ENCODE data around the gene BSDC1. TPM values are rescaled to one million over a fixed set of nuclear protein-coding genes. Genes with fewer than 3 reads are reported as not detected.
A peak's percentile ranks its signal among the peaks of the same experiment; 100 is the strongest.
"Not testable (repeated sequence)": the region's sequence is repeated elsewhere in the genome, so short reads cannot be mapped to it uniquely, and the experiment has no call there.

The BSDC1 gene, protein sequence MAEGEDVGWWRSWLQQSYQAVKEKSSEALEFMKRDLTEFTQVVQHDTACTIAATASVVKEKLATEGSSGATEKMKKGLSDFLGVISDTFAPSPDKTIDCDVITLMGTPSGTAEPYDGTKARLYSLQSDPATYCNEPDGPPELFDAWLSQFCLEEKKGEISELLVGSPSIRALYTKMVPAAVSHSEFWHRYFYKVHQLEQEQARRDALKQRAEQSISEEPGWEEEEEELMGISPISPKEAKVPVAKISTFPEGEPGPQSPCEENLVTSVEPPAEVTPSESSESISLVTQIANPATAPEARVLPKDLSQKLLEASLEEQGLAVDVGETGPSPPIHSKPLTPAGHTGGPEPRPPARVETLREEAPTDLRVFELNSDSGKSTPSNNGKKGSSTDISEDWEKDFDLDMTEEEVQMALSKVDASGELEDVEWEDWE
- total RNA-seq (2014; rRNA removed; shearing (Covaris generic)) = 47.0 and 47.5 TPM in 2 replicates

GRCh38 chr1:32394141-32394889 lies at the start of gene BSDC1:
BSDC1 (minus strand) TSS chr1:32394441; CDS start chr1:32394414, 27 bp downstream.
- DNase-seq (ENCODE audit: low spot score) = peak; percentile 99

GRCh38 chr1:32441467-32441866 lies 47.2 kb upstream of the BSDC1 start:
- not testable (repeated sequence) for DNase-seq (ENCODE audit: low spot score)

DNA sequence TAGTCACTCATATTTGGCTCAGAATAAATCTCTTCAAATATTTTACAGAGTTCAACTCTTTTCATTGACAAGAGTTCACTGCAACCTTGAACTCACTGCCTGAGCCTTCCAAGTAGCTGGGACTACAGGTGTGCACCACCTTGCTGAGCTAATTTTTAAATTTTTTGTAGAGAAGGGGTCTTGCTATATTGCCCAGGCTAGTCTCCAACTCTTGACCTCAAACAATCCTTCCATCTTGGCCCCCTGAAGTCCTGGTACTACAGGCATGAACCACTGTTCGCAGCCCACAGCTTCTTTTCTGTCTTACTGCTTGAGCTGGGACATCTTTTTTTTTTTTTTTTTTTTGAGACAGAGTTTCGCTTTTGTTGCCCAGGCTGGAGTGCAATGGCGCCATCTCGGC lies 44.5 kb upstream of the BSDC1 start:
- DNase-seq (ENCODE audit: low spot score) = not testable (repeated sequence)

GRCh38 chr1:32438136-32438535 lies 43.9 kb upstream of the BSDC1 start:
- DNase-seq (ENCODE audit: low spot score) = no peak

DNA sequence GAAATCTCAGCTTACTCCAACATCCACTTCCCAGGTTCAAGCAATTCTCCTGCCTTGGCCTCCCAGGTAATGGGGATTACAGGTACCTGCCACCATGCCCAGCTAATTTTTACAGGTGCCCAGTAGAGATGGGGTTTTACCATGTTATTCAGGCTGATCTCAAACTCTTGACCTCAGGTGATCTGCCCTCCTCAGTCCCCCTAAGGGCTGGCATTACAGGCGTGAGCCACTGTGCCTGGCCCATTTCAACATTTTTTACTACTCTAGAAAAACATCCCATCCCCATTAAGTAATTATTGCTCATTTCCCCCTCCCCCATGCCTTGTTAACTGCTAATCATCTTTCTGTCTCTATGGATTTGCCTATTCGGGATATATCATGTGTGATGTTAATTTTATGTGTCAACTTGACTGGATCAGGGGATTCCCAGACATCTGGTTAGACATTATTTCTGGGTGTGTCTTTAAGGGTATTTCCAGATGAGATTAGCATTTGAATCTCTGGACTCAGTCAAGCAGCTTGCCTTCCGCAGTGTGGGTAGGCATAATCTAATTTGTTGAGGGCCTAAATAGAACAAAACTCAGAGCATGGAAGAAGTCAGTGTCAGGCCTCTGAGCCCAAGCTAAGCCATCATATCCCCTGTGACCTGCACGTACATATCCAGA lies 37.6 kb upstream of the BSDC1 start:
- no peak for DNase-seq (ENCODE audit: low spot score)

GRCh38 chr1:32427264-32427963 lies 33.2 kb upstream of the BSDC1 start:
- no peak for DNase-seq (ENCODE audit: low spot score)

DNA sequence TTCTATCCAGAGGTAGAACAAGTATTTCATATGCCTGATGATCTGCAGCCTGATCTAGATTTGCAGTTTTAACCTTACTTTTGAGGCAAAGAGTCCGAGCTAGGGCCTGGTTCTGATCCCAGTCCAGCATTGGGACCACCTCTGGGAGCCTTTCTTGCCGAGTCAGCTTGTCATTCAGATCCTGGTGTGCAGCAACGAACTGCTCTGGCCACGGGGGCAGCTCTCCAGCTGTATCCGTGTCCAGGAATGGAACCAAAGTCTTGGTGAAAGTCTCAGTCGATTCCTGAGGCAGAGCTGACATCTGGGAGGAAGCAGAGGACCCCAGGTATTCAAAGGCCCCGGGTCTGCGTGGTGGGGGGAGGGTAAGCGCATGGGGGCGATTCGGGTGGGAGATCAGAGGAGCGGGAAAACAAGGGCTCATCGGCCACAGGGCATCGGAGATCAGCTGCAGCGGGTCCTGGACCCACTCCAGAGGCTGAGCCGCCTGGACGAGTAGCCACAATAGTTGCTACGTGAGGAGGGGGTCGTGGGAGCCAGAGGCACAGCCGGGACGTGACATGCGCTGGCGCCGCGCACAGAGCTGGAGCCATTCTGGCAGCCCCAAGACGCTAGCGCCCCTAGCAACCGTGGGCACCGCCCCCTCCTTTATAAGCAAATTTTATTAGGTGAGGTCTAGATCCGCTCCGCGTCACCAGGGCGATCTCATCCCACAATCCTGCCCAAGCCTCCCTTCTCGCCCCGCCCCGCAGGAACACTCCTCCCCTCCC lies 32.4 kb upstream of the BSDC1 start:
- no peak for DNase-seq (ENCODE audit: low spot score)

GRCh38 chr1:32421775-32422174 lies 27.5 kb upstream of the BSDC1 start:
- no peak for DNase-seq (ENCODE audit: low spot score)

DNA sequence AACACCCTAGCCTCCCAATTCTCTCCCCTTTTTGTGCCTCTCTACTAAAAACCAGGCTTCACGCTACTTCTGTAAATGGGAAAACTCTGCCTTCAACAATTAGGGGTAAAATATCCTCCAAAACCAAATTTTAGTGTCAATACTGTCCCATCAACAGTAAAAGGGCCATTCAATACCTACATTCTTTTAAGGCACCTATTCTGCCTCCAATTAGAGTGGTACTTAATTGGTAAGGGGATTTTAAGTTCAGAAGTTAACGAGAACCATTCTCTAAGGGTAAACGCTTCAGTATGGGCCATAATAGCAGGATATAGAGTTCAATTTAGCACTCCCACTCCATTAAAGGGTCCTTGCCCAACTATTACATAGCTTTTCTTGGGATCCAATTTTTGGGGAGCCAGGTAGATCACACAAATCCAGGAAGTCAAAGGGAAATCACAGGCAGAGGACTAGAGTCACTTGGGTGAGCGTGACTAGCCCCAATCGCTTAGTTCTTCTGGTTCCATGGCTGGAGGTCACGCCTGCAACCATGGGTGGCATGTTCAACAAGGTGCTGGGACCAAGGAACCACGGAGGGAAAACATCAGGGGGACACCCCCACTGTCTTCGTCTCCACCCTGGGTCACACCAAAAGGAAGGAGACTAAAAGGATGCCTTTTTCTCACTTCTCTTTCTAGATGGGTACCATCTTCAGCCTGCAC lies 20.1 kb upstream of the BSDC1 start:
- DNase-seq (ENCODE audit: low spot score) = no peak

GRCh38 chr1:32413507-32414185 lies 19.4 kb upstream of the BSDC1 start:
- DNase-seq (ENCODE audit: low spot score) = peak; percentile 56

GRCh38 chr1:32411261-32411660 lies 17.0 kb upstream of the BSDC1 start:
- DNase-seq (ENCODE audit: low spot score) = no peak

DNA sequence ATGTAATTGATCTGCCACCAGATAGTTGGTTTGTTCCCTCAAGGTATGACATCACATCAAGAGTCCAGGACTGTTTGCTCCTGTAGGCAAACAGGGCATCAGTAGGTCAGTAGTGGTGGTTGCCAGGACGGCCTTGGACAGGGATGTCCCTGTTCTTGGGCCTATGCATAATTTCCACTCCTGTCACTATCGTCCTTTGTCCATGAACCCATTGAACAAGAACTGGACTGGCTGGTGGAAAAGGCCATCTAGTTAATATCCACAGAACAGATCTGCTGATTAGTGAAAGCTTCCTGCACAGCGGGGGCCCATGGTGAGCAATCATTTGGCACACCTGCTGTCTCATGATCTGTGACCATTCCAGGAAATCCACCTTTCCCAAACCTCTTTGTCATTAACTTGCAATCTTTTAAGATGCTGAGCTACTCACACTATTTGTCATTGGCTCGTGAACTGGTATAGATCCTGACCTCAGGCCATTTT lies 12.4 kb upstream of the BSDC1 start:
- no peak for DNase-seq (ENCODE audit: low spot score)

DNA sequence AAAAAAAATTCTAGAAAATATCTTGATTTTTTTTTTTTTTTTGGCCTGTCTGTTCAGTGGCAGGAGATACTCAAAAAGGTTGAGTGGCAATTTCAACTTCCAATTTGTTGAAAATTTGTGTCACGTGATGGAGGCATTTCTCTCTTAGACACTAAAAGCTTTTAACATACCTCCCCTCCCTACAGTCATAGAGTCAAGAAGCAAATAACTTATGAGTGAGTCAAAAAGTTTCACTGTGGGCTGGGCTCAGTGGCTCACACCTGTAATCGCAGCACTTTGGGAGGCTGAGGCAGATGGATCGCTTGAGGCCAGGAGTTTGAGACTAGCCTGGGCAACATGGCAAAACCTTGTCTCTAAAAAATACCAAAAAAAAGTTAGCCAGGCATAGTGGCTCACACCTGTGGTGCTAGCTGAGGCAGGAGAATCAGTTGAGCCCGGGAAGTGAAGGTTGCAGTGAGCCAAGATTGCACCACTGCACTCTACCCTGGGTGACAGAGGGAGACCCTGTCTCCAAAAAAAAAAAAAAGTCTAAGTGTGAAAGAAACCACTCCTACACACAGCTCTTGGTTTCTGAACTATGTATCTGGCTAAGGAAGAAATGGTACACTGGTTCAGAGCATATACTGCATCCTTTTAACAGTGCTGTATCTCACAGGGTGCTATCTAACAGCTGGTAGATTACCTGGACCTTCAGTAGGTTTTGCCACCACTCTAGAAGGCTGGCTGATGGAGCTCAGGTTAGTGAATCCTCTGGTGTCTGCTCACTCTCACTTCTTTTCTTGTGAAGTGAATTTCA lies 11.6 kb upstream of the BSDC1 start:
- DNase-seq (ENCODE audit: low spot score) = no peak

- DNase-seq (ENCODE audit: low spot score) = no peak
Observed at GRCh38 chr1:32404946-32405345, 10.7 kb upstream of the BSDC1 start.

GRCh38 chr1:32400876-32401631 lies 6.8 kb upstream of the BSDC1 start:
- peak; percentile 72 for DNase-seq (ENCODE audit: low spot score)

DNA sequence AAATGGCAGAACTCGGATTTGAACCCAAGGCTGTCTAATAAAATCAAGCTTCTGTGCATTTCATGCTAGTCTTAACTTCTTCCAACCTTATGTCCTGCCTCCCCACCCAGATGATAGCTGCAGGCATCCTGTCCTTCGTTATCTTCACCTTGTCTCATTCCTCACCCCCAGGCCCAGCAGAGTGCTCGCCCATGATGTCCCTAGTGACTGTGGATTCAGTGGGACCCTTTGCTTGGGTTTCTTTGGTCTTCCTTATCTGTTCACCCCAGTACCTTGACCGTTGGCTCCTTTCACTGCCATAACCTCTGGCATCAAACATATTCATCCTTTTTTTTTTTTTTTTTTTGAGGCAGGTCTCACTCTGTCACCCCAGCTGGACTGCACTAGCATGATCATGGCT lies 5.6 kb upstream of the BSDC1 start:
- DNase-seq (ENCODE audit: low spot score) = no peak

- DNase-seq (ENCODE audit: low spot score) = no peak
Observed at GRCh38 chr1:32398401-32398800, 4.2 kb upstream of the BSDC1 start.

DNA sequence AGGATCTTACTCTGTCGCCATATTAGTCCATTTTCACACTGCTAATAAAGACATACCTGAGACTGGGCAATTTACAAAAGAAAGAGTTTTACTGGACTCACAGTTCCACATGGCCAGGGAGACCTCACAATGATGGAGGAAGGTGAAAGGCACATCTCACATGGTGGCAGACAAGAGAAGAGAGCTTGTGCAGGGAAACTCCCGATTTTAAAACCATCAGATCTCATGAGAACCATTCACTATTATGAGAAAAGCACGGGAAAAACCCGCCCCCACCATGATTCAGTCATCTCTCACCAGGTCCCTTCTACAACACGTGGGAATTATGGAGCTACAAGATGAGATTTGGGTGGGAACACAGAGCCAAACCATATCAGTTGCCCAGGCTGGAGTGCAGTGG lies 2.3 kb upstream of the BSDC1 start:
- not testable (repeated sequence) for DNase-seq (ENCODE audit: low spot score)
